Fibroblast of peridontal ligament (primary cell): Measurements from ENCODE around the gene SLC25A6.
"Not testable (repeated sequence)": the region's sequence is repeated elsewhere in the genome, so short reads cannot be mapped to it uniquely, and the experiment has no call there.

Source experiments
- DNase-seq: peaks from one replicate; pipeline ENCODE4 v3.0.0-alpha.2; 2010; ENCODE audit errors: extremely low read depth

SLC25A6 gene

DNA sequence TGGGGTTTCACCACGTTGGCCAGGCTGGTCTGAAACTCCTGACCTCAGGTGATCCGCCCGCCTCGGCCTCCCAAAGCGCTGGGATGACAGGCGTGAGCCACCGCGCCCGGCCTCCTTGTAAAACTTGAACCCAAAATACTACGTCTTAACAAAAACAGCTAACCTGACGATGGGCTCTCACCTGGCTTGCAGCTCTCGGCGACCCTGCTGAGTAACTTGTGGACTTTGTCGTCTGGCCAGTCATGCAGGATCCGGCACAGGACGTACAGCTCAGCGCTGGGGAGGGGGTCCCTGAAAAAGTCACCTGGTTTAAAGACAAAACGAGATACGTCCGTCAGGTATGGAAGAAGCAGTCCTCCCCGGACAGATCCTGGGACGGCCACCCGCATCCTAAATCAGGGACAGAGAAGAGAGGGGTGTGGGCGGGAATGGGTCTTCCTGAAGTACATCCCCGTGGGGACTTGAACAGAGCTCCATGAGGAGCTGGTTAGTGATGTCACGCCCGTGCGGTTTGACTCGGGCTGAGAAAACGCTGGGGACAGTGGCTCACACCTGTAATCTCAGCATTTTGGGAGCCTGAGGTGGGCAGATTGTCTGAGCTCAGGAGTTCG is 20.7 kb upstream of the SLC25A6 start:
- no peak for DNase-seq

DNA sequence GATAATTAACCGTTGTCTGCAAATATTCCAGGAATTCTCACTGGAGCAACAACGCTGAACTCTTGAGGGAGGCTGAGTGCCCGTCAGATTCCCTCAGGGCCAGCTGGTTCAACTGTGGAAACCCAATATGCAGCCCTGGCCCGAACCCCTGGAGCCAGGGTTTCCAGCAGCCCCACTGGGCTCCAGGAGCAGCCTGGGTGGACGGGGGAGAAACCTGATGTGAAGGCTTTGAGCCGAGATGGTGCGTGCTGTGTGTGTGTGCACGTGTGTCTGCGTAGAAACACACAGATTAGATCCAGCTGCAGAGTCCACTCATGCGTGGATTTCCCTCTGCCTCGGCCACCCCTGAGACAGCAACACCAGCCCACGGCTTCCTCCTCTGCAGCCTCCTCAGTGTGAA is 19.4 kb upstream of the SLC25A6 start:
- DNase-seq: no peak

DNA sequence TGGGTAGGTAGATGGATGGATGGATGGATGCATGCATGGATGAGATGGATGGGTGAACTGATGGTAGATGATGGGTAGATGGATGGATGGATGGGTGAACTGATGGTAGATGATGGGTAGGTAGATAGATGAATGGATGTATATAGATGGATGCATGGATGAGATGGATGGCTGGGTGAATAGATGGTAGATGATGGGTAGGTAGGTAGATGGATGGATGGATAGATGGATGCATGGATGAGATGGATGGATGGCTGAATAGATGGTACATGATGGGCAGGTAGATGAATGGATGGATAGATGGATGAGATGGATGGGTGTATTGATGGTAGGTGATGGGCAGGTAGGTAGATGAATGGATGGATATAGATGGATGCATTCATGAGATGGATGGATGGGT is 15.1 kb upstream of the SLC25A6 start:
- DNase-seq: no peak

DNA sequence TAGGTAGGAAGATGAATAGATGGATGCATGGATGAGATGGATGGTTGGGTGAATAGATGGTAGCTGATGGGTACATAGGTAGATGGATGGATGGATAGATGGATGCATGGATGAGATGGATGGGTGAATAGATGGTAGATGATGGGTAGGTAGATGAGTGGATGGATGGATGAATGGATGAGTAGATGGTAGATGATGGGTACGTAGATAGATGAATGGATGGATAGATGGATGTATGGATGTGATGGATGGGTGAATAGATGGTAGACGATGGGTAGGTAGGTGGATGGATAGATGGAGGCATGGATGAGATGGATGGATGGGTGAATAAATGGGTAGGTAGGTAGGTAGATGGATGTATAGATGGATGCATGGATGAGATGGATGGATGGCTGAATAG is 13.9 kb upstream of the SLC25A6 start:
- DNase-seq: not testable (repeated sequence)

DNA sequence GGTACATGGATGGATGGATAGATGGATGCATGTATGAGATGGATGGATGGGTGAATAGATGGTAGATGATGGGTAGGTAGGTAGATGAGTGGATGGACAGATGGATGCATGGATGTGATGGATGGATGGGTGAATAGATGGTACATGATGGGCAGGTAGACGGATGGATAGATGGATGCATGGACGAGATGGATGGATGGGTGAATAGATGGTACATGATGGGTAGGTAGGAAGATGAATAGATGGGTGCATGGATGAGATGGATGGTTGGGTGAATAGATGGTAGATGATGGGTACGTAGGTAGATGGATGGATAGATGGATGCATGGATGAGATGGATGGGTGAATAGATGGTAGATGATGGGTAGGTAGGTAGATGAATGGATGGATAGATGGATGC is 12.0 kb upstream of the SLC25A6 start:
- DNase-seq: not testable (repeated sequence)

DNA sequence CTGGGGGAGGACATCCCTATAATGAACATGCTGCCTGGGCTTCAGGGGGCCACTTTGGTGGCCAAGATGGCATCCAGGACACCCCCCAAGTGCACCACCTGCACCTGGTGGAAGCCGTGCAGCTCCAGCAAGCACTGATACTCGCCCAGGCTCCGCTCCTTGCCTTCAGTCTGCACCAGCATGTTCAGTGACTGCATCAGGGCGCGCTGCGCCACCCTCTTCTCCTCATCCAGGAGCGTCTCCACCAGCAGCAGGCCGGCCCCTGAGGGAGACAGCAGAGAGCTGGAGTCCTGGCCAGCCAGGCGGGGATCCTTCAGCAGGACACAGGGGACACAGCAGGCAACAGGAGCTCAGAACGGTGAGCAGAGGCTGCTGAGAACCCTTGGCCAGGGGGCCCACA is 11.3 kb upstream of the SLC25A6 start:
- DNase-seq: no peak

DNA sequence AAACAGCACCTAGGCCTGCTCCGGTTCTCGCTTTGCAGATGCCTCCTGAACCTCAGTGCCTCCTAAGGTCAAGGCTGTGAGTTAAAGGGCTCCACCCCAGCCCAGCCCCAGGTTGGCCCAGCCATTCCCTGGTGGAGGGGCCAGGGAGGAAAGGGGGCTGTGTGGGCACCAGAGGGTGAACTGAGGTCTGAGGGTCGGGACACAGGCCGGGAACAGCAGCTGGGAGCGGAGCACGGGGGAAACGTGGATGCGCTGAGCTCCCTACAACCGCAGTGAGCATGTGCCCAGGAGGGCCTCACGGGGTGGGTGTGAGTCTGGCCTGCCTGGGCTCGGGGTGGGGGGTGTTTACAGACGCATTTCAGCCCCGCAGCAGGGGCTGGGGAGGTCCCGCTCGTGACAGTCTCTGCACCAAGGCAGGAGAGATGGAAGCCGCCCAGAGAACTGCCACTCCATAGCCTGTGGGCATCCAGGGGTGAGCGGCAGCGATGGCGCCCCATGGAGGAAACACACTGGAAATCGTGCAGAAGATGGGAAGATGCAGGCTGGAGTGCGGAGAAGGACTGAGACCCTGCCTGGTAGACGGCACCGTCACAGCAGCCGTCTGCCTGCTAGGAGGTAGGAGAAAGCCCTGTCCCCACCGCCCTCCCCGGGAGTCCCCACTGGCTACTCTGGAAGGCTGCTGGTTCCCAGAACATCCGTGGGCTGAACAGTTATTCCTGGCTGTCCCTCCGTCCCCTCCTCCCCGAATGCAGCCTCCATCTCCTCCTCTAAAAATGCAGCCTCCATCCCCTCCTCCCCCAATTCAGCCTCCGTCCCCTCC is 9.9 kb upstream of the SLC25A6 start:
- DNase-seq: no peak

DNA sequence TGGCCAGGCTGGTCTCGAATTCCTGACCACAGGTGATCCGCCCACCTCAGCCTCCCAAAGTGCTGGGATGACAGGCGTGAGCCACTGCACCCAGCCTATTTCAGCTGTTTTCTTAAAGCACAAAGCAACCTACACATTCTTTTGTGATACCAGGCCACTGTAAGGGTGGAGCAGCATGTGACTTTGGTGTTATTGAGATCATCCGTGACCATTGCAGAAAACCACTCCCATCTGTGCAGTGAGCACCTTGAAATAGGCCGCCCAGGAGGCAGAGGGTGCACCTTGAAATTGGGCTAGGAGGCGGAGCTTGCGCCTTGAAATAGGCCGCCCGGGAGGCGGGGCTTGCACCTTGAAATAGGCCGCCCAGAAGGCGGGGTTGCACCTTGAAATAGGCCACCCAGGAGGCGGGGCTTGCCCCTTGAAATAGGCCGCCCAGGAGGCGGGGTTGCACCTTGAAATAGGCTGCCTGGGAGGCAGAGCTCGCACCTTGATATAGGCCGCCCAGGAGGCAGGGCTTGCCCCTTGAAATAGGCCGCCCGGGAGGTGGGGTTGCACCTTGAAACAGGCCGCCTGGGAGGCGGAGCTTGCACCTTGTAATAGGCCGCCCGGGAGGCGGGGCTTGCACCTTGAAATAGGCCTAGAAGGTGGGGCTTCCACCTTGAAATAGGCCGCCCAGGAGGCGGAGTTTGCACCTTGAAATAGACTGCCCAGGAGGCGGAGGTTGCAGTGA is 9.0 kb upstream of the SLC25A6 start:
- DNase-seq: no peak

DNA sequence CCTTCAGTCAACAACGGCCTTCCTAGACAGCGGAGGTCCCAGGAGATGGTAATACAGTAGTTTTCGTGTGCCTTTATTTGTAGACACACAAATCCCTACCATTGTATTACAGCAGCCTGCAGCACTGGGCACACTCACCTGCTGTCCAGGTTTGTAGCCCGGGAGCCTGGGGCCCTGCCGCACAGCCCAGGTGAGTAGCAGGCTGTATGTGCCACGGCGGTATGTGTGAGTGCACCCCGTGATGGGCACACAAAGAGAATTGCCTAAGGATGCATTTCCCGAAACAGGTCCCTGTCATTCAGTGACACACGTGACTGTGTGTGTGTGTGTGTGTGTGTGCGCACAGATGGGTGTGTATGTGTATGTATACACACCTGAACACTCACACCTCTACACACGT is 8.1 kb upstream of the SLC25A6 start:
- no peak for DNase-seq

DNA sequence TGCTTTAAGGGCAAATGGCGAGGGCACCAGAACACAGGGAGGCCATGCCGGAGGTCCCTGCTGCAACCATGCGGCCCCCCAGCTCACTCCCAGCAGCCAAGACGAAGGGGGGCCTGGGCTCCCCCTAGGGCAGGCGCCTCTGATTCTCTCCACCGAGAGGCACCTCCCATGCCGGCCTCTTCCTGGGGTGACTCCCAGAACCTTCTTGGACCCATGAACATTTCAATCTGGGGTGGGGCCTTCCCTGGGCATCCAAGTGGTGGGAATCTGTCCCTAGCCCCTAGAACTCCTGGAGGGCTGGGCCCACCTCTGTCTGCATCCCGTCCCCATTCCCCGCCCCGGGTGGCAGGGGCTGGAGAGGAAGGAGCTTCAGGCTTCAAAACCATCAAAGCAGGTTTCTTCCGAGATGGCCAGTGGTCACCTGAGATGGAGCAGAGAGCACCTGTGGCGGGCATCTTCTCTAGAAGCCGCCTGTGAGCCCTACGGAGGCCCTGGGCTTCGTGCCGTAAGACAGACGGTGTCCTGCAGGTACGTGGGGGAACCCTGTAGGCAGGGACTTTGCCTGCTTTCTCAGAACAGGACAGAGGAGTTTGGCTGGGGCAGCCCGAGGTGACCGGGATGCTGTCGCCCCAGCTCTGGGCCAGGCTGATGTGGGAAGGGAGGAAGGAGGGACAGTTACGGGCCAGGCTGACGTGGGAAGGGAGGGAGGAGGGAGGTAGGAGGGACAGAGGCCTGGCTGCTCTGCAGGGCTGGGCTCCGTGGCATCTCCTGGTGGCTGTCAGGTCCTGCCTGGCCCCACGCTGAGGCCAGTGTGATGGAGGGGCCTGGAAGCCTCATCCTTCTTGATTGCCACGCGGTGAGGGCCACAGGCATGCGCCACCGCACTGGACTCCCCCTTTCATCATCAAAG is 6.8 kb upstream of the SLC25A6 start:
- no peak for DNase-seq

DNA sequence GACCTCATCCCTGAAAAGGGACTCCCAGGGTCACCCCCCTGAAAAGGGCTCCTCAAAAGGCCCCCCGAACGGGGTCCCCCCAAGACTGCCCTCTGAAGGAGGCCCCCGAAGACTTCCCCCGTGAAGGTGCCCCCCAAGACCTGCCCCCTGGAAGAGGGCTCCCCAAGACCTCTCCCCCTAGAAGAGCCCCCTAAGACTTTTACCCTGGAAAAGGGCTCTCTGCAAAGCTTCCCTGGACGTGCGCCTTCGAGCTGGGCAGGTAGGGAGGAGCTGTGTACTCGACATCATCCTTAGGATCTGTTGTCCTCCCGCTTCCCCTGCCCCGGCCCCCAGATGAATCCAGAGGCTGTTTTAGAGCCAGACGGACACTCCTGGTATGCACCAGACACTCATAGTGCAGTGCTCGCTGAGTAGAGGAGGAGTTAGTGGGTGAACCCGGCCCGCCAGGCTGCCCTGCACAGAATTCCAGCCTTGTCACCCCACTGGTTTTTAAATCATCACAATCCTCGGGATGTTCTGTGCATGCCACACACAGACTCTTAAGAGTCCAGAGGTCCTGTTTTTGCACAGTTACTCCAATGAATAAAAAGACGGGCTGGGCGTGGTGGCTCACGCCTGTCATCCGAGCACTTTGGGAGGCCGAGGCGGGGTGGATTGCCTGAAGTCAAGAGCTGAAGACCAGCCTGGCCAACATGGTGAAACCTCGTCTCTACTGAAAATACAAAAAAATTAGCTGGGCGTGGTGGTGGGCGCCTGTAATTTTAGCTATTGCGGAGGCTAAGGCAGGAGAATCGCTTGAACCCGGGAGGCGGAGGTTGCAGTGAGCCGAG is 5.7 kb upstream of the SLC25A6 start:
- no peak for DNase-seq

DNA sequence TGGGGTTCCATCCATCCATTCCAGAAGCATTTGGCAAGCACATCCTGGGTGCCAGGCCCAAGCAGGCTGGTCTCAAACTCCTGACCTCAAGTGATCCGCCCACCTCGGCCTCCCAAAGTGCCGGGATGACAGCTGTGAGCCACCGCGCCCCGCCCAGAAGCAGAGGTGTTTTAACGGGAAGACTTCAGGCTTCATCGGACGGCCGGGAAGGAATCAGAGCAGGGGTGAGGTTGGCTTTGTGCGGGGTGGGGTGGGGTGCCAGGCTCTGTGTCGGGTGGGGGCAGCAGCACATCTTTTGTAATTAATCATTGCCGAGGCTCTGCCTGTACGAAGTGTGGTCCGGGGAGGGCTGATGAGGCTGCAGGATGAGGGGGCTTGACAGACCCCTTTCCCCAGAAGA is 5.1 kb upstream of the SLC25A6 start:
- DNase-seq: no peak

DNA sequence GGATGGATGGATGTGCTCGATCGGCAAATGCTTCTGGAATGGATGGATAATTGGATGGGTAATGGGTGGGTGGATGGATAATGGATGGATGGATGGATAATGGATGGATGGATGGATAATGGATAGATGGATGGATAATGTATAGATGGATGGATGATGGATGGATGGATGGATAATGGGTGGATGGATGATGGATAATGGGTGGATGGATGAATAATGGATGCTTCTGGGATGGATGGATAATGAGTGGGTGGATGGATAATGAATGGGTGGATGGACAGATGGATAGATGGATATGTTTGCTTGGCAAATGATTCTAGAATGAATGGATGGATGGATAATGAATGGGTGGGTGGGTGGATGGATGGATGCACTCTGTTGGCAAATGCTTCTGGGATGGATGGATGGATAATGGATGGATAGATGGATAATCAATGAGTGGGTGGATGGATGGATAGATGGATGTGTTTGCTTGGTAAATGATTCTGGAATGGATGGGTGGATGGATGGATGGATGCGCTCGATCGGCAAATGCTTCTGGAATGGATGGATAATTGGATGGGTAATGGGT is 3.8 kb upstream of the SLC25A6 start:
- no peak for DNase-seq

DNA sequence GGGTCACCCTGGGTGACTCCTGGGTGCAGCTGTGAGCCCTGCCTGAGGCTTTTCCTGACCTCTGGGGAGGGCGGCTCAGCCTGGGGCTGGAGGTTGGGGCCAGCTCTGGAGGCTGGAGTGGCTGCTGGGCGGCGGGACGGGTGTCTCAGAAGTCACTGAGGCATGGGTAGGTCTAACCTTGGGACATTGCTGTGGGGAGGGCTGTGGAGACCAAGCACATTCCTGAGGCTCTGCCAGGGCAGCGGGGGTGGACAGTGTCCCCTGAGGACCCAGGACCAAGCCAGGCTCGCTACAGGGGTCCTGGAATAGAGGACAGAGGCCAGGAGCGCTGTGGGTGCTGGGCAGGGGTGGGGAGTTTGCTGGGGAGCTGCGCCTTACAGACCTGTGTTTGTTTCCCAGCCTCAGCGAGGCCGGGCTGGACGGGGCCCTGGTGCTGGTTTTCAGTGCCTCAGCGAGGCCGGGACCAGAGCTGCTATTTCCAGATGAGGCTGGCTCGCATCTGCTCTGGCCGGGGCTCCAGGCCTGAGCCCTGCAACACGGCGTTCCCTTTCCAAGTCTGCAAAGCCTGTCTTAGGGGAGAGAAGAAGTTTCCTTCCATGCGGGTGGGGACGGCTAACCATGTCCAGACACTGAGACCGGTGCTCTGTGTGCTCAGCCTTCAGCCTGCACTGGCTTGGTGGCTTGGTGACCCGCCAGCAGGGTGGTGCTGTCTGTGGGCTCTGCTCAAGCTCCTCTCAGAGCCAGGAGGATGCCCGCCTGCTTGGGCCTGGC is 3.0 kb upstream of the SLC25A6 start:
- no peak for DNase-seq

DNA sequence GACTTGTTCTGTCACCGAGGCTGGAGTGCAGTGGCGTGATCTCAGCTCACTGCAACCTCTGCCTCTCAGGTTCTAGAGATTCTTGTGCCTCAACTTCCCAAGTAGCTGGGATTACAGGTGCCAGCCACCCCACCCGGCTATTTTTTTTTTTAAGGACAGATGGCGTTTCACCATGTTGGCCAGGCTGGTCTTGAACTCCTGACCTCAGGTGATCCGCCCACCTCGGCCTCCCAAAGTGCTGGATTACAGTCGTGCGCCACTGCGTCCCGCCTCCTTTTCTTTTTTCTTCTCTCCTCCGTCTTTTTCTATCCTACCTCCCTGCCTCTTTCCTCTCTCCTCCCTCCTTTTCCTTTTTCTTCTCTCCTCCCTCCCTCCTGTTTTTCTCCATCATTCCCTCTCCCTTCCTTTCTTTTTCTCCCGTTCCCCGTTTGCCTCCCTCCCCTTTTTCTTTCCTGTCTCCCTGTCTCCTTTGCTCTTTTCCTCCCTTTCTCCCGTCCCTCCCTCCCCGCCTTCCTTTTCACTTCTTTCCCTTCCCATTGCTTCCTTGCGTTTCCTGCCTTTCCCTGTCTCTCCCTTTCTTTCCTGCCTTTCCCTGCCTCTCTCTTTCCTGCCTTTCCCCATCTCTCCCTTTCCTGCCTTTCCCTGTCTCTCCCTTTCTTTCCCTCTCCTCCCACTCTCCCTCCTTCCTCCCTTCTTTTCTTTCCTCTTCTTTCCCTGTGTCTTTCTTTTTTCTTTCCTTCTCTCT is 2.1 kb upstream of the SLC25A6 start:
- no peak for DNase-seq

DNA sequence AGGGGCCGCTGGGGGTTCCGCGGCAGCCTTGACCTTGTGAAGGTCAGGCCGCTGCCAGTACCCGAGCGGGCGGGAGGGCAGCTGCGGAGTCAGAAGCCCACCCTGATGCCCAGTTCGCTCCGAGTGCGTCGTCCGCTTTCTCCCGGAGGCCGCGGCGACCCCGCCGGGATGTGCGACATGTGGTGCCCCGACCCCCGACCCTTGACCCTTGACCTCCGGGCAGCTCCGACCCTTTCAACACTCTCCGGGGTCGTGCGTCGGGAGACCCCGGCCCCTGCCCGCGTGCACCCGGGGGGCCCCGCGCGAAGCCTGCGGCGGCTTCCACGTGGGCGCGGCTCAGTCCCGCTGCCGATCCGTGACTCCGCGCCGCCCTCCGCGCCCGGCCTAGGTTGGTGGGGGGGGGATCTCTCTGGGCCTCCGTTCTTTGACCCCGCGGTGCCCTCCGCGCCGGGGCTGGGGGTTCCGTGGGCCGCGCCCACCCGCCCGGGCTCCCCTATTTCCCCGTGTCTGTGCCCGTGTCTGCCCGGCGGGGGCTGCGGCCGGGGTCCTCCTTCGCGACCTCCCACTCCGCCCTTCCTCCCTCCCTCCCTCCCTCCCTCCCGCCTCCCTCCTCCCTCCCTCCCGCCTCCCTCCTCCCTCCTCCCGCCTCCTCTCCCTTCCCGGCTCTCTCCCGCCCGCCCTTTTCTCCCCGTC is 609 bp upstream of the SLC25A6 start:
- DNase-seq: peak; percentile 54

DNA sequence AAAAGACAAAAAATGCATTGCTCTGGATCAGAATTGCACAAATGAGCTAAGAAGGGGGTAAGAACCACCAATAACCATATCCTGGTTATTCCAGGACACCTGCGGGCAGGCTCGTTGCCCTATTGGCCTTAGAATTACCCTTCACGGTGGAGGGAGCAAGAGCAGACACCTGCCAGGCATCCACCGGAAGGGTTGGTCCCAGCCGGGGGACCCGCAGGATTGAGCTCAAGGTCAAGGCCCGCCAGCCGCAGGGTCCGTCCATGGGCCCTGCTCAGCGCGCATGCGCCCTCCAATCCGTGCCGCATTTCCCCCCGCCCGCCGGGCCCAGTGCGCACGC is 575 bp downstream of the SLC25A6 start:
- DNase-seq: no peak

DNA sequence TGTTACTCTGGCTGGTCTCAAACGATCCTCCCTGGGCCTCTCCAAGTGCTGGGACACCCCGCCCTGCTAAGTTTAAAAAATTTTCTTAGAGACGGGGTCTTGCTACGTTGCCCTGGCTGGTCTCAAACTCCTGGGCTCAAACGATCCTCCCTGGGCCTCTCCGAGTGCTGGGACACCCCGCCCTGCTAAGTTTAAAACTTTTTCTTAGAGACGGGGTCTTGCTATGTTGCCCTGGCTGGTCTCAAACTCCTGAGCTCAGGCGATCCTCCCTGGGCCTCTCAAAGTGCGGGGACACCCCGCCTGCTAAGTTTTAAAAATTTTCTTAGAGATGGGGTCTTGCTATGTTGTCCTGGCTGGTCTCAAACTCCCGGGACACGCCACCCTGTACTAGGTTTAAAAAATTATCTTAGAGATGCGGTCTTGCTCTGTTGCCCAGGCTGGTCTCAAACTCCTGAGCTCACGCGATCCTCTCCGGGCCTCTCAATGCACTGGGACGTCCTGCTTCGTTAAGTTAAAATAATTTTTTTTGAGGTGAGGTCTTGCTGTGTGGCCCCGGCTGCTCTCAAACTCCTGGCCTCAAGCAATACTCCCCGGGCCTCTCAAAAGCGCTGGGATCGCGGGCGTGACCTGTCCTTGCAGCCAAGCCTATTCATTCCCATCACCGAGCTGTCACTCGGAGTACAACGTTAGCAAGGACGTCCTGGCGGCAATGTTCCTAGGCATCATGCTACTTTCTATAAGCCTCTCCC is 1.1 kb downstream of the SLC25A6 start:
- no peak for DNase-seq
